ENCODE measurements around the gene PCGF3.

DNA sequence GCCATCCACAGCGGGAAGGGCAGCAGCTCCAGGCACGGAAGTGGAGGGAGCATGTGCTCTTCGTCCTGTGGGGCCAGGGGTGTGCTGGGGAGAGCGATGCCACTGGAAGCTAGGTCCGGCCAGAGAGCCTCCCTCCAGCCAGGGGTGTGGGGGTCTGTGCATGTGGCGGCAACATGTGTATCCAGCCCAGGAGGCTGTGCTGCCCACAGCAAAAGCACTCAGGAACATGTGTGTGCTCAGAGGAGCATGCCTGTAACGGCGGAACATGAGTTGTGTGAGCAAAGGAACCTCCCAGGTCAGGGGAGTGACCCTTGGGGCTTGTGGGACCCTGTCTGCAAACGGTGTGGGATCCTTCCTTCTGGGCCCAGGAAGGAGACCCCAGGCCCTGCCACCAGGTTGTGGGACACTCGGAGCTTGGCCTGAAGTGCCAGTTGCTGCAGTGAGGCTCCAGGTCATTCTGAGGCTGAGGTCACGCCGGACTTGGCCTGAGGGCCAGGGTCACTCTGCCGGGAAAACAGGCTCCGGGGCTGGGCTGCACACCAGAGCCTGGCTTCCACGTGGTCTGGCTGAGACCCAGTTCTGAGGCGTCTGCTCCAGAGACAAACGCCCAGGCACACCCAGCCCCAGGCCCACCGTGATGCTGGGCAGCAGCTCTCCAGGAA, 83.1 kb downstream of the PCGF3 start:
- TF ChIP-seq, protein P1, sequence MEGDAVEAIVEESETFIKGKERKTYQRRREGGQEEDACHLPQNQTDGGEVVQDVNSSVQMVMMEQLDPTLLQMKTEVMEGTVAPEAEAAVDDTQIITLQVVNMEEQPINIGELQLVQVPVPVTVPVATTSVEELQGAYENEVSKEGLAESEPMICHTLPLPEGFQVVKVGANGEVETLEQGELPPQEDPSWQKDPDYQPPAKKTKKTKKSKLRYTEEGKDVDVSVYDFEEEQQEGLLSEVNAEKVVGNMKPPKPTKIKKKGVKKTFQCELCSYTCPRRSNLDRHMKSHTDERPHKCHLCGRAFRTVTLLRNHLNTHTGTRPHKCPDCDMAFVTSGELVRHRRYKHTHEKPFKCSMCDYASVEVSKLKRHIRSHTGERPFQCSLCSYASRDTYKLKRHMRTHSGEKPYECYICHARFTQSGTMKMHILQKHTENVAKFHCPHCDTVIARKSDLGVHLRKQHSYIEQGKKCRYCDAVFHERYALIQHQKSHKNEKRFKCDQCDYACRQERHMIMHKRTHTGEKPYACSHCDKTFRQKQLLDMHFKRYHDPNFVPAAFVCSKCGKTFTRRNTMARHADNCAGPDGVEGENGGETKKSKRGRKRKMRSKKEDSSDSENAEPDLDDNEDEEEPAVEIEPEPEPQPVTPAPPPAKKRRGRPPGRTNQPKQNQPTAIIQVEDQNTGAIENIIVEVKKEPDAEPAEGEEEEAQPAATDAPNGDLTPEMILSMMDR (IDR thresholded peaks at IDR 0.05): no peak
- TF ChIP-seq POLR2A (IDR thresholded peaks at IDR 0.05) (no peak), EP300 (IDR thresholded peaks at IDR 0.05) (no peak)

All from tibial nerve (tissue), 4 donors.